ENCODE results near the gene PAF1.

DNA sequence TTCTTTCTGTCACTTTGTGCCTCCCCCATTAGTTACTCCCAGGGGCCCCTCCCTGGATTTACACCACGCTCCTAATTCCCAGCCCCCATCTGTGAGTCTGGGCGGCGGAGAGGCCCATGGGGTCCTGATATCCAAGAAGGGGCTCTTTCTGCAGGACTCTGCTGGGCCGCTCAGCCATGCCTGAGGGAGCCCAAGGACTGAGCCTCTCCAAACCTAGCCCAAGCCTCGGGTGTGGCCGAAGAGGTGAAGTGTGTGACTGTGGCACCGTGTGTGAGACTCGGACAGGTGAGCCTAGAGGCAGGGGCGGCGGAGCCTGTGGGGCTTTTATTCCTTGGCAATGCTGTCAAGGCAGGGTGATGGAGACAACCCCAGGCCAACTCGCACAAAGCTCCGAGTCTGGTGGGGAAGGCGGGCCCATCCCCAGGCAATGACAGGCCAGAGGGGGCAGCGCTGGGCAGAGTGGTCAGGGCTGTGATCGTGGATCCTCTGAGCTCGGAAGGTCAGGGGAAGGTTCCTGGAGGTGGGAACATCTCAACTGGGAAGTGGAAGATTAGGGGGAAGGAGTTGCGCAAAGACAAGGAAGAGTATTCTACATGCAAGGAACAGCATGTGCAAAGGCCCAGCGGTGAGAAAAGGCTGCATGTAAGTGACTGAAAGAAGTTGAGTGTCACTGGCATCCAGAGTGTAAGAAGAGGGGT is 23.2 kb upstream of the PAF1 start:
- TF ChIP-seq, protein P1, sequence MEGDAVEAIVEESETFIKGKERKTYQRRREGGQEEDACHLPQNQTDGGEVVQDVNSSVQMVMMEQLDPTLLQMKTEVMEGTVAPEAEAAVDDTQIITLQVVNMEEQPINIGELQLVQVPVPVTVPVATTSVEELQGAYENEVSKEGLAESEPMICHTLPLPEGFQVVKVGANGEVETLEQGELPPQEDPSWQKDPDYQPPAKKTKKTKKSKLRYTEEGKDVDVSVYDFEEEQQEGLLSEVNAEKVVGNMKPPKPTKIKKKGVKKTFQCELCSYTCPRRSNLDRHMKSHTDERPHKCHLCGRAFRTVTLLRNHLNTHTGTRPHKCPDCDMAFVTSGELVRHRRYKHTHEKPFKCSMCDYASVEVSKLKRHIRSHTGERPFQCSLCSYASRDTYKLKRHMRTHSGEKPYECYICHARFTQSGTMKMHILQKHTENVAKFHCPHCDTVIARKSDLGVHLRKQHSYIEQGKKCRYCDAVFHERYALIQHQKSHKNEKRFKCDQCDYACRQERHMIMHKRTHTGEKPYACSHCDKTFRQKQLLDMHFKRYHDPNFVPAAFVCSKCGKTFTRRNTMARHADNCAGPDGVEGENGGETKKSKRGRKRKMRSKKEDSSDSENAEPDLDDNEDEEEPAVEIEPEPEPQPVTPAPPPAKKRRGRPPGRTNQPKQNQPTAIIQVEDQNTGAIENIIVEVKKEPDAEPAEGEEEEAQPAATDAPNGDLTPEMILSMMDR (IDR thresholded peaks at IDR 0.05): peak; percentile 19
- no peak for TF ChIP-seq EZH2 (IDR thresholded peaks at IDR 0.05)

Data from neural progenitor cell (in vitro differentiated cells).